22Rv1 (cell line): ENCODE measurements around the gene PRG3.
A peak's percentile ranks its signal among the peaks of the same experiment; 100 is the strongest.

Source experiments
- H3K27ac ChIP-seq: fragments of 450-650 bp; 2 replicates; pipeline ENCODE4 v1.5.1; 2017
- CTCF ChIP-seq: fragments of 450-650 bp; IDR thresholded peaks from 2 replicates; pipeline ENCODE4 v1.5.1; 2017; ENCODE audit warnings: mild to moderate bottlenecking
- ZFX ChIP-seq: fragments of 450-650 bp; IDR thresholded peaks from 2 replicates; pipeline ENCODE4 v1.6.1; 2017; ENCODE audit warnings: antibody characterized with exemption, borderline replicate concordance

The PRG3 gene

GRCh38 chr11:57336111-57336666 lies 44.8 kb downstream of the PRG3 start:
- no peak for TF ChIP-seq ZFX
- TF ChIP-seq CTCF = no peak
- peak overlapping the region; percentile 78 for H3K27ac ChIP-seq

GRCh38 chr11:57335343-57336110 lies 45.4 kb downstream of the PRG3 start, which contains the start of gene SSRP1:
Gene SSRP1, minus strand, starts transcription at chr11:57335892. Its CDS starts 771 bp downstream, at chr11:57335121.
- no peak for TF ChIP-seq CTCF
- TF ChIP-seq ZFX = no peak
- H3K27ac ChIP-seq = peak within 1 kb of the TSS; percentile 78

DNA sequence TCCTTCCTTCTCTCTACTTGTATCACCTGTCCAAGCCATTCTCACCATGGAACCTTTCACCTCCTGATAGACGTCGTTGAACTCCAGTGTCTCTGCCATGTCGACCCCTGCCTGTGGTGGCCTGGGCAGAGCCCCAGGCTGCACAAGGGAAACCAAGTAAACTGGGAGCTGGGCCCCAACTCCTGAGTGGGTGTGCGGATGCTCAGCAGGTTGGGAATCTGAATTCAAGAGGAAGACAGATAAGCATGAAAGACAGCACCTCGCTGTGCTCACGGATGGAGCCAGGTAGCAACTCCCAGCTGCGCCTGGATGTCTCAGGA lies 46.0 kb downstream of the PRG3 start:
- peak overlapping the region; percentile 78 for H3K27ac ChIP-seq
- TF ChIP-seq CTCF (no peak), ZFX (no peak)

GRCh38 chr11:57332694-57333440 lies 48.1 kb downstream of the PRG3 start:
- no peak overlapping the region for H3K27ac ChIP-seq
- TF ChIP-seq CTCF = no peak
- no peak for TF ChIP-seq ZFX

DNA sequence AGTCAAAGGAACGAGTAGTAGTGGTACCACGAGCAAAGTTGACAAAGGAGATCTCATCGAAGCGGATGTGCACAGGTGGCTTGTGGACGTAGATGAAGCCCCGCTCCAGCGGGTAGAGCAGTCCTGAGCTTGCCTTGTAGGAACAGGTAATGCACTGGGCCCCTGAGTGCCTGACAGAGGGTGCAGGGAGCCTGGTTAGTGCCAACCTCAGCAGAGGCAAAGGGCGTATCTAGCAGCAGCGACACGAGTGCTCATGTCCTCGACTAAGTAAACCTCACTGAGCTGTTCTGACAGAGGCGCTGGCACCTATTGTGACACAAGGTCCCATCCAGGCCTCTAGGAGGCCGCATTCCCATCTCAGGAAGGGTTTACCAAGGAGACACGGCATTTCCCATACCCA lies 49.2 kb downstream of the PRG3 start:
- TF ChIP-seq CTCF (no peak), ZFX (no peak)
- H3K27ac ChIP-seq = no peak overlapping the region

DNA sequence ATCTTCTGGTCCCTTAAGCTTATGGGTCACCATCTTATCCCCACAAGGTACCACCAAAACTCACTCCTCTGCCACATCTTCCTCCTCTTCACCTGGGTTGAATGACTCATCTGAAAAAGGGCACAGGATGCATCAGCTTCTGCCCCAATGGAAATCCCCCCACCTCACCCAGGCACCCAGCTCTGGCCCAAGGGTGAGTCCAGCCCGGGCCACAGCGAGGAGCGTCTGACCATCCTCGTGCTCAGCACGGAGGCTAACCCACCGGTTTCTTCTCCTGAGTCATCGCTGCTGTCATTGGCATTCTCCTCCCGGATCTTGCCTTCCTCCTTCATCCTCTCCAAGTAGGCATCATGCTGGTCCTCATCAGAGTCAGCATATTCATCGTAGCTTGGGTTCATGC lies 50.9 kb downstream of the PRG3 start:
- no peak for TF ChIP-seq ZFX
- no peak for TF ChIP-seq CTCF
- H3K27ac ChIP-seq = no peak overlapping the region

GRCh38 chr11:57327721-57328120 lies 53.2 kb downstream of the PRG3 start:
- TF ChIP-seq CTCF = no peak
- TF ChIP-seq ZFX = no peak
- peak overlapping the region; percentile 98; the same call in 1 of the 2 replicates for H3K27ac ChIP-seq
